Right atrium auricular region (tissue), 2 donors: ENCODE data around the gene ASIC4. TPM values are rescaled to one million over a fixed set of nuclear protein-coding genes. Genes with fewer than 3 reads are reported as not detected.

ENCODE experiments used
- DNase-seq: peaks from one replicate; pipeline ENCODE4 v3.0.0-alpha.2; 2019; ENCODE audit warnings: low spot score
- H3K27ac ChIP-seq, 2 donors: fragments of 200-600 bp; sonication (generic); 1 replicate in 1 of 2; 2 replicates in 1 of 2; pipeline ENCODE4 v1.5.1; 2016 to 2019
- H3K27me3 ChIP-seq, 2 donors: fragments of 200-600 bp; sonication (generic); one replicate each; pipeline versions ENCODE4 v1.5.1 to v1.6.0; 2017 to 2019
- H3K36me3 ChIP-seq: fragments of 200-600 bp; sonication (generic); one replicate; pipeline ENCODE4 v1.5.1; 2016
- H3K4me1 ChIP-seq, 2 donors: fragments of 200-600 bp; sonication (generic); one replicate each; pipeline versions ENCODE4 v1.5.1 to v1.6.0; 2017 to 2019
- H3K4me3 ChIP-seq, 2 donors: fragments of 200-600 bp; sonication (generic); 1 replicate in 1 of 2; 2 replicates in 1 of 2; pipeline ENCODE4 v1.5.1; 2017 to 2019; ENCODE audit warnings: mild to moderate bottlenecking in 1 of 2, moderate library complexity in 1 of 2
- H3K9me3 ChIP-seq, 2 donors: fragments of 200-600 bp; sonication (generic); one replicate each; pipeline ENCODE4 v1.5.1; 2019
- CTCF ChIP-seq, 2 donors: fragments of 200-600 bp; sonication (generic); IDR thresholded peaks; one replicate each; pipeline ENCODE4 v1.5.1; 2019; ENCODE audit warnings: antibody characterized with exemption in 2 of 2
- total RNA-seq, 2 donors: library from RNA; depleted of rRNA; stranded (reverse); fragments of >200 nt; gene quantifications; one replicate each; pipeline ENCODE4 v1.1.0, GENCODE V29; 2016

Gene ASIC4
- total RNA-seq, 2 donors from 2014 or later, result not detected

GRCh38 chr2:219522111-219523030 is 8.1 kb downstream of the ASIC4 start:
- Histone ChIP-seq H3K9me3 (no peaks in the 10 kb centered on the region), H3K27ac (peak overlapping the region; percentile 88 to 92), H3K4me3 (peak overlapping the region in 1 of 2 donors; percentile 41), H3K4me1 (peaks cover 0 to 58% of the 10 kb centered on the region in 2 donors), H3K36me3 (no peaks in the 10 kb centered on the region), H3K27me3 (no peaks in the 10 kb centered on the region)
- no peak for TF ChIP-seq CTCF (IDR thresholded peaks at IDR 0.05)
- DNase-seq, result peak; percentile 70

GRCh38 chr2:219523031-219523671 is 8.9 kb downstream of the ASIC4 start:
- no peaks in the 10 kb centered on the region for H3K27me3 ChIP-seq
- no peaks in the 10 kb centered on the region for H3K9me3 ChIP-seq
- H3K4me3 ChIP-seq, result peak overlapping the region in 1 of 2 donors; percentile 41
- H3K4me1 ChIP-seq, result peaks cover 0 to 58% of the 10 kb centered on the region in 2 donors
- no peaks in the 10 kb centered on the region for H3K36me3 ChIP-seq
- DNase-seq, result no peak
- H3K27ac ChIP-seq, result peak overlapping the region; percentile 88 to 92
- no peak for TF ChIP-seq CTCF (IDR thresholded peaks at IDR 0.05)

- peak overlapping the region; percentile 9 to 92 for H3K27ac ChIP-seq
- no peak for DNase-seq
- TF ChIP-seq CTCF (IDR thresholded peaks at IDR 0.05), result no peak
- peaks cover 0 to 57% of the 10 kb centered on the region in 2 donors for H3K4me1 ChIP-seq
- H3K36me3 ChIP-seq, result no peaks in the 10 kb centered on the region
- H3K9me3 ChIP-seq, result no peaks in the 10 kb centered on the region
- no peaks in the 10 kb centered on the region for H3K27me3 ChIP-seq
- H3K4me3 ChIP-seq, result no peak overlapping the region
Observed at GRCh38 chr2:219524817-219525216, 10.5 kb downstream of the ASIC4 start.

GRCh38 chr2:219525533-219526232 is 11.4 kb downstream of the ASIC4 start:
- no peak for TF ChIP-seq CTCF (IDR thresholded peaks at IDR 0.05)
- peak overlapping the region; percentile 72 to 80 for H3K27ac ChIP-seq
- no peaks in the 10 kb centered on the region for H3K9me3 ChIP-seq
- no peaks in the 10 kb centered on the region for H3K36me3 ChIP-seq
- no peak for DNase-seq
- no peaks in the 10 kb centered on the region for H3K27me3 ChIP-seq
- peaks cover 0 to 55% of the 10 kb centered on the region in 2 donors for H3K4me1 ChIP-seq
- H3K4me3 ChIP-seq, result no peak overlapping the region

GRCh38 chr2:219526320-219527075 is 12.2 kb downstream of the ASIC4 start:
- no peaks in the 10 kb centered on the region for H3K9me3 ChIP-seq
- peaks cover 0 to 46% of the 10 kb centered on the region in 2 donors for H3K4me1 ChIP-seq
- no peak for DNase-seq
- H3K4me3 ChIP-seq, result no peak overlapping the region
- H3K27me3 ChIP-seq, result no peaks in the 10 kb centered on the region
- H3K36me3 ChIP-seq, result no peaks in the 10 kb centered on the region
- H3K27ac ChIP-seq, result peak overlapping the region; percentile 72 to 80
- no peak for TF ChIP-seq CTCF (IDR thresholded peaks at IDR 0.05)
